Lung (tissue), 12 donors: Measurements from ENCODE around the gene SOX18. TPM values are rescaled to one million over a fixed set of nuclear protein-coding genes. Genes with fewer than 3 reads are reported as not detected.

Experiments used
- ATAC-seq: fragments of 200-7000 bp; cut with Tn5 transposase; one replicate; pipeline ENCODE4 v1.9.1; 2020; ENCODE audit warnings: moderate number of reproducible peaks; ENCODE audit not compliant: insufficient read depth, low FRiP score
- DNase-seq, 3 donors: peaks; one replicate each; pipeline ENCODE4 v3.0.0-alpha.2; 2013 to 2017
- H3K27ac ChIP-seq, 2 donors: one replicate each; pipeline ENCODE4 v1.5.1; 2013; ENCODE audit warnings: mild to moderate bottlenecking in 2 of 2, moderate library complexity in 2 of 2, control low read depth in 1 of 2, inconsistent platforms in 1 of 2, low read depth in 1 of 2, low read length in 1 of 2
- H3K27me3 ChIP-seq, 3 donors: one replicate each; pipeline ENCODE4 v1.5.1; 2013; ENCODE audit warnings: low read length in 2 of 3; ENCODE audit not compliant: control insufficient read depth in 3 of 3, insufficient read depth in 3 of 3
- H3K36me3 ChIP-seq, 4 donors: one replicate each; pipeline ENCODE4 v1.5.1; 2013; ENCODE audit warnings: low read length in 4 of 4, mild to moderate bottlenecking in 1 of 4, moderate library complexity in 1 of 4; ENCODE audit not compliant: control insufficient read depth in 4 of 4, insufficient read depth in 4 of 4
- H3K4me1 ChIP-seq, 5 donors: one replicate each; pipeline ENCODE4 v1.5.1; 2013; ENCODE audit warnings: low read length in 5 of 5, mild to moderate bottlenecking in 2 of 5, moderate library complexity in 1 of 5; ENCODE audit not compliant: control insufficient read depth in 5 of 5, insufficient read depth in 5 of 5
- H3K4me3 ChIP-seq: one replicate; pipeline ENCODE4 v1.5.1; 2013; ENCODE audit warnings: mild to moderate bottlenecking, control low read depth, moderate library complexity
- H3K9ac ChIP-seq, 2 donors: one replicate each; pipeline ENCODE4 v1.5.1; 2013; ENCODE audit warnings: low read length in 2 of 2, control low read depth in 1 of 2; ENCODE audit not compliant: insufficient read depth in 1 of 2
- H3K9me3 ChIP-seq, 4 donors: one replicate each; pipeline ENCODE4 v1.5.1; 2013; ENCODE audit warnings: low read length in 3 of 4, mild to moderate bottlenecking in 1 of 4, moderate library complexity in 1 of 4; ENCODE audit not compliant: control insufficient read depth in 4 of 4, insufficient read depth in 3 of 4
- WGBS, 2 donors: extraction: QIAGEN DNeasy Blood & Tissue Kit; methylation state at CpG; one replicate each; pipeline ENCODE4 v1.1.7; 2013; 5-methylcytosine and 5-hydroxymethylcytosine counted together
- polyA plus RNA-seq, 2 donors: library from polyadenylated mRNA; stranded (reverse); fragments of 200-250 nt; gene quantifications; one replicate each; pipeline ENCODE4 v1.2.1, GENCODE V29; 2013
- total RNA-seq, 2 donors: library from RNA; depleted of rRNA in 1 of 2; stranded (reverse); fragments of >200 nt in 1 of 2; gene quantifications; one replicate each; pipeline ENCODE4 v1.2.1, GENCODE V29; 2014 to 2021
- TF ChIP-seq, protein P1 (sequence below): IDR thresholded peaks from 2 replicates; pipeline ENCODE4 v1.5.1; 2012; ENCODE audit warnings: mild to moderate bottlenecking; ENCODE audit errors: control extremely low read depth, extremely low read depth
- donor health status: control.
- donor health status: control.
- donor health status: Bipolar disorder and iron deficiency.
- donor health status: healthy.
- donor health status: DM: yes; HTN: yes; CAD: no.

SOX18 gene
- total and polyA plus RNA-seq, 4 donors: 12.1 to 52.2 (median 29.3) TPM

- no peaks in the 10 kb centered on the region for H3K9me3 ChIP-seq
- H3K27ac ChIP-seq: no peak overlapping the region
- H3K9ac ChIP-seq: no peak overlapping the region
- 86 to 92% methylated on average over 11 of the region's 11 CpGs for WGBS, 2 donors
- no peaks in the 10 kb centered on the region for H3K36me3 ChIP-seq
- ATAC-seq (no peak), DNase-seq (no peak)
- no peak overlapping the region for H3K4me3 ChIP-seq
- H3K27me3 ChIP-seq: peaks cover 0 to 9% (median 2%) of the 10 kb centered on the region in 3 donors
- no peaks in the 10 kb centered on the region for H3K4me1 ChIP-seq
- TF ChIP-seq, protein P1, sequence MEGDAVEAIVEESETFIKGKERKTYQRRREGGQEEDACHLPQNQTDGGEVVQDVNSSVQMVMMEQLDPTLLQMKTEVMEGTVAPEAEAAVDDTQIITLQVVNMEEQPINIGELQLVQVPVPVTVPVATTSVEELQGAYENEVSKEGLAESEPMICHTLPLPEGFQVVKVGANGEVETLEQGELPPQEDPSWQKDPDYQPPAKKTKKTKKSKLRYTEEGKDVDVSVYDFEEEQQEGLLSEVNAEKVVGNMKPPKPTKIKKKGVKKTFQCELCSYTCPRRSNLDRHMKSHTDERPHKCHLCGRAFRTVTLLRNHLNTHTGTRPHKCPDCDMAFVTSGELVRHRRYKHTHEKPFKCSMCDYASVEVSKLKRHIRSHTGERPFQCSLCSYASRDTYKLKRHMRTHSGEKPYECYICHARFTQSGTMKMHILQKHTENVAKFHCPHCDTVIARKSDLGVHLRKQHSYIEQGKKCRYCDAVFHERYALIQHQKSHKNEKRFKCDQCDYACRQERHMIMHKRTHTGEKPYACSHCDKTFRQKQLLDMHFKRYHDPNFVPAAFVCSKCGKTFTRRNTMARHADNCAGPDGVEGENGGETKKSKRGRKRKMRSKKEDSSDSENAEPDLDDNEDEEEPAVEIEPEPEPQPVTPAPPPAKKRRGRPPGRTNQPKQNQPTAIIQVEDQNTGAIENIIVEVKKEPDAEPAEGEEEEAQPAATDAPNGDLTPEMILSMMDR: no peak
Measured at GRCh38 chr20:64095927-64096326, 46.5 kb upstream of the SOX18 start.

GRCh38 chr20:64095455-64095854 is 46.0 kb upstream of the SOX18 start:
- Histone ChIP-seq H3K4me3 (no peak overlapping the region), H3K27ac (no peak overlapping the region), H3K9me3 (no peaks in the 10 kb centered on the region), H3K36me3 (no peaks in the 10 kb centered on the region), H3K9ac (no peak overlapping the region), H3K27me3 (peaks cover 0 to 5% (median 2%) of the 10 kb centered on the region in 3 donors), H3K4me1 (no peaks in the 10 kb centered on the region)
- ATAC-seq (no peak), DNase-seq (no peak)
- TF ChIP-seq, protein P1: no peak
- 80 to 95% methylated on average over 4 of the region's 4 CpGs for WGBS, 2 donors

- H3K27ac ChIP-seq: no peak overlapping the region
- H3K9ac ChIP-seq: no peak overlapping the region
- DNase-seq (no peak), ATAC-seq (no peak)
- peaks cover 0 to 19% (median 5%) of the 10 kb centered on the region in 3 donors for H3K27me3 ChIP-seq
- TF ChIP-seq, protein P1: no peak
- H3K4me1 ChIP-seq: no peaks in the 10 kb centered on the region
- H3K4me3 ChIP-seq: no peak overlapping the region
- H3K36me3 ChIP-seq: no peaks in the 10 kb centered on the region
- no peaks in the 10 kb centered on the region for H3K9me3 ChIP-seq
- 54 to 75% methylated on average over 9 of the region's 9 CpGs for WGBS, 2 donors
Measured at GRCh38 chr20:64093013-64093503, 43.6 kb upstream of the SOX18 start.
